HG03060 (cell line): ENCODE data around the gene COQ9.

Source experiments
- ATAC-seq: cut with Tn5 transposase; IDR thresholded peaks from one replicate; pipeline ENCODE4 v1.9.1; 2021; ENCODE audit warnings: low read depth, moderate number of reproducible peaks; ENCODE audit not compliant: unreplicated experiment

Gene COQ9

GRCh38 chr16:57471852-57472664 is 24.8 kb downstream of the COQ9 start:
- no peak for ATAC-seq

- no peak for ATAC-seq
These were observed 25.4 kb downstream of the COQ9 start for GRCh38 chr16:57472665-57473060.

DNA sequence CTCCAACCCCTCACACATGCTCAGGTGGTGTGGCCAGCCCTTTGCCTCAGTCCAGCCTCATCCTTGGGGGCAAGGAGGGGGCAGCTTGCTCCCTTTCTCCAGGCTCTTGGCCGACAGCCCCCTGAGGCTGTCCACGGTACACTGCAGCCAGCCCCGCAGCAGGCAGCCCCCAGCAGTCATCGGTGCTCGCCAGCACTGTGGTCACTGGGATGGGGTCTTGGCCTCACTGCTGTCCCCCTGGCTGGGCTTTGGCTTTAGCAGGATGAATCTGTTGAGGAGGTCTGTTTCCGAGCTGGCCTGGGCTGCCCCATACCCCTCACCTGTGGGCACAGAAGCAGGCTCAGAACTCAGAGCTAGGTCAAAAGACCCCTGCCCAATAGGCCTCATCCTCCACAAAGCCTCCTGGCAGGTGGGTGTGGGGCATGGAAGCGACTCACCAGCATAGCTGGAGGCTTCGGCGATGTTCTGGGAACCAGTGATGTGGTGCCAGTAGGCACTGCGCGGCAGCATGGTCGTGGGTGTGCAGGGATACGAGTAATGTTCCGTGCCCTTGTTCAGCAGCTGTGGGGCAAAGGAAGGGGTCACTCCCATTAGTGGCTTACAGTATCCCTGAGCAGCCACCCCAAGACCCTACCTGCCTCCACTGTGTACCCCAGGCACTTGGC is 26.0 kb downstream of the COQ9 start:
- no peak for ATAC-seq

DNA sequence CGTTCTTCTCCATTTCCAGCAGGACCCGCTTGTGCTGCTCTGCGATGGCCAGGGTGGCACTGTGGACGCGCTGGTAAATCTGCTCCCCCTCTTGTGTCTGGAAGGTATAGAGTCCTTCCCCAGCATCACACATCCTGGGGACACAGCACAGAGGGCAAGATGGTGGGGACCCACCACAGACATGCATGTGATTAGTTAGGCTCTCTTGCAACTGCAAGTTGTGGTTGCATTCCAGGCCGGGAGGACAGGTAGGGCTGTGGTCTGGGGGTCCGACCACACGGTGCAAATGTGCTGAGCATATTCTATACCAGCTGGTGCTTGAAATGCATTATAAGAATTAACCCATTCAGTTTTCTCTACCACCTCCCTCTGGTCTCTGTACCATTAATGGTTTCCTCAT is 26.6 kb downstream of the COQ9 start:
- no peak for ATAC-seq

GRCh38 chr16:57474671-57475661 is 27.7 kb downstream of the COQ9 start:
- no peak for ATAC-seq

- no peak for ATAC-seq
These were observed 28.5 kb downstream of the COQ9 start for GRCh38 chr16:57475711-57476339.

GRCh38 chr16:57476546-57477410 is 29.5 kb downstream of the COQ9 start:
- ATAC-seq = no peak

GRCh38 chr16:57477531-57478202 is 30.4 kb downstream of the COQ9 start:
- no peak for ATAC-seq

DNA sequence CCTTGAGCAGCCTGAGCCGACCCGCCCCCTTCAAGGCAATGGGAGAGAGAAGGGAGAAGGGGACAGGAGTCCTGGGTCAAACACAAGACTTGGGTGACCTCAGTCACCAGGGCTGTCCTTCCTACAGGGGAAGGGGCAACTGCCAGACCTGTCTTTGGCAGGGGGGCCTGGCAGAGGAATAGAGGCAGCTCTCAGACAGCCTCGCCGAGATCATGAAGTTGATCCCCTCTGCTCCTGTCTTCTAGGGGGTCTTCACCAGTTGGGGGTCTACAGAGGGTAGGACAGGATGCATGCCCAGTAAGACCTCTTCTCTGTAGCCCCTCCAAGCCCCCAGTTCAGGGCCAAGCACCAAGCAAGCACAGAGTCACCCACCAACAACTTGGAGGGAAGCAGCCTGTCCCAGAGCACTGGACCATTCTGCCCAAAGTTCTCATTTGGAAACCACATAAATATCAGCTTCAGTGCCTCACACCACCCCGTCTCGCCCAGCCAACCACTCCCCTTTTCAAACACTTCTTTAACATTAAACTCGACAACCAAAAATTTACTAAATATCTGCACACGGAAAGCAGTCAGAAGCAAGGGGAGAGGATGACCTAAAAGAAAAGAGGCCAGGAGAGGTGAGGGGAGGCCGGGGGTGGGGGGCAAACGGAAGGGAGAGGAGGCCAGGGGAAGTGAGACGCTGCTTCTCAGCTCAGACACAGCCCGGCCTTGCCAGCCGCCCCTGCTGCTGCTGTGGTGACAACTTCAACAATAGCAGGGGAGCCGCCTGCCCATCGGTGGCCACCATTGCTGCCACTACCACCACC is 31.3 kb downstream of the COQ9 start:
- ATAC-seq = no peak

DNA sequence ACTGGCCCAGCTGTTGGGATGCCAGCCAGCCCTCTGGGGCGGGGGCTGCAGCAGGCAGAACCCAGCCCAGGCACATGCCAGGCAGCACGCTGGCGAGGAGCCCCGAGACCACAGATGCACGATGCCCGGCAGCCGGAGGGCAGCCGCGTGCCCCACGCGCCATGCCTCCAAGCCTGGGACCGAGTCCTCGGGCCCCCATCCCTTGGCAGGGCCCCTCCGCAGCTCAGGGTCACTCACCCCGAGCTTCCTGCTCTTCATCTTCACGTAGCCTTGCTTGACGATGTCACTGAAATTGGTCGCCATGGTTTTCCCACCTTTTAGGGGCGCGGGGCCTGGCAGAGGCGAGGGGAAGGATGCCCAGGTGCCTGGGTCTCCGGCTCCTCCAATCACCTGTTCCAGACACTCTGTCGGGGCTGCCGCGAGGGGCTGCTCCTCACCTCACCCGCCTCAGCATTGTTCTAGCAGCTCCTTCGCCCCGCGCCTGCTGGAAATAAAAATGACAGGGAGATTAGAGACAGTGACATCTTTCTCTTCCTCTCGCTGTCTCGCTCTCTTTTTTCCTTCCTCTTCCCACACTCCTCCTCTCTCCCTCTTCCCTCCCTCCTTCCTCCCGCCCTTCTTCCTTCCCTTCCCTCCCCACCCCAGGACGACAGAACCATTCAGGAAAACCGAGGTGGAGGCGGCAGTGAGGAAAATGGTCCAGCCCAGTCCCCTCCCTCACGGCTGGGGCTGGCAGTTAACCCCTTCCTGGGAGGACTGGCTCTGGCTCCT is 32.1 kb downstream of the COQ9 start:
- no peak for ATAC-seq

- no peak for ATAC-seq
These were observed 32.9 kb downstream of the COQ9 start for GRCh38 chr16:57479976-57480753.

GRCh38 chr16:57480754-57481230 is 33.5 kb downstream of the COQ9 start:
- no peak for ATAC-seq

GRCh38 chr16:57481421-57481820 is 34.1 kb downstream of the COQ9 start:
- no peak for ATAC-seq

DNA sequence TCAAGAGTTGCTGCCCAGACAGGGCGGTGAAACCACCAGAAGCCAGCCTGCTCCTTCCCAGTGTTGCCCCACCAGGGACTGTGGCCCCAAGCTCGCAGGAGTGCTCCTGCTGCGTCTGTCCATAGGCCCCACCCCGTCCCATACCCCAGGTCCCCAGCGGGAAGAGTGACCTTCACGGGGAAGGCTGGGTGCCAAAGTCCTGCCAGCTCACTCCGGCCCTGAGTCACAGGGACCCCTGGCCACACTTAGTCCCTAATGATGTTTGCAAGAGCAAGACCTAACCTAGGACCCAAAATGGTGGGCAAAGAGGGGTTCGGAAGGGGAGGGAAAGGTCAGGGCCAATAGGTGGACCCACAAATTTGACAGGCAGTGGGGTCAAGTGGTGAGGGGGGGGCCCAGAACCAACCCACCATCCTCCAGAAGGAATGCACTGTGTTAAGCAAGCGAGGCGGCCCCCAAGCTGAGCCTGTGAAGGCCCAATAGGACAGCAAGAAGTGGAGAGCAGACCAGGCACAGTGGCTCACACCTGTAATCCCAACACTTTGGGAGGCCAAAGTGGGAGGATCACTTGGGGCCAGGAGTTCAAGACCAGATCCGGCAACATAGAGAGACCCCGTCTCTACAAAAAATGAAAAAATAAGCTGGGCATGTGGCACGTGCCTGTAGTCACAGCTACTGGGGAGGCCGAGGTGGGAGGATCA is 35.7 kb downstream of the COQ9 start:
- ATAC-seq = no peak

DNA sequence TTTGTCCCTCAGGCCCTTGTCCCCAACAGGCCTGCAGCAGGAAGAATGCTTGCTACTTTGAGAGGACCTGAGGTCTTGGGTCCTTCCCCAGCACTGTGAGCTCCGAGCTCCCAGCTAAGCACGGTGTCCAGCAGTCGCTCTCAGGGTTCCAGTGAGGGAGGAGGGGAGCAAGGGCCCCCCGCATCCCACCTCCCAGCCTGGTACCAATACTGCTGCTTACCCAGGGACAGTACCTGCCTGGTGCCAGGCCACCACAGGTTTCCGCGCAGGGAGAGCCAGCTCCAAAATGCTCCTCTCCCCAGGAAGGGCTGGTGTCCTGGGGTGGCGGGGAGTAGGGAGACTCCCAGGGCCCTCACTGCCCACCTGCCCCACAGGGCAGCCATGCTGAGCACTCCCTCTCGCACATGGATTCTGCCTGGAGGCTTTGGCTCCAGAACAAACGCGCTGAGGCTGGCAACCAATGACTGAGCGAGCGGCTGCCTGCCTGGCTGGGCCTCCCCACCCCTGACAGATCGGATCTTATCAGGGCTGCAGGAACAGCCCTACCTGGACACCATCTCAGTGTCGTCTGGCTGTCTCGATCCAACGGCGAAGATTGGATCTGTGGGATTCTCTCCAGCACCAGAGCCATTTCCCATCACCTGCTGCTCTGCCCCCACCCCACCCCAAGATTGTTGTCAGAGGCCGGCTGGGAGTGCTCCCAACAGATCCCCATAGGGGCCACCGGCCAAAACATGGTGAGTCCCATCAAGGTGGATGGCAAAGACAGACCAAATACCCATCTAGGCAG is 36.6 kb downstream of the COQ9 start:
- no peak for ATAC-seq
